Measurements from ENCODE around the gene CRAT.

CRAT gene

GRCh38 chr9:129111528-129112151 lies 1.0 kb upstream of the CRAT start:
- DNase-seq (ENCODE audit: low read depth, low spot score) = peak; percentile 56

- no peak for DNase-seq (ENCODE audit: low read depth, low spot score)
These were observed 447 bp downstream of the CRAT start for GRCh38 chr9:129109952-129110739.

GRCh38 chr9:129109537-129109903 lies 1.1 kb downstream of the CRAT start:
- DNase-seq (ENCODE audit: low read depth, low spot score) = peak; percentile 42

GRCh38 chr9:129108805-129109536 lies 1.6 kb downstream of the CRAT start:
- no peak for DNase-seq (ENCODE audit: low read depth, low spot score)

GRCh38 chr9:129108083-129108804 lies 2.3 kb downstream of the CRAT start:
- no peak for DNase-seq (ENCODE audit: low read depth, low spot score)

GRCh38 chr9:129107651-129108050 lies 2.9 kb downstream of the CRAT start:
- no peak for DNase-seq (ENCODE audit: low read depth, low spot score)

GRCh38 chr9:129105857-129106694 lies 4.5 kb downstream of the CRAT start:
- DNase-seq (ENCODE audit: low read depth, low spot score) = no peak

- DNase-seq (ENCODE audit: low read depth, low spot score) = no peak
These were observed 6.5 kb downstream of the CRAT start for GRCh38 chr9:129104051-129104450.

- no peak for DNase-seq (ENCODE audit: low read depth, low spot score)
These were observed 7.0 kb downstream of the CRAT start for GRCh38 chr9:129103595-129103965.

- peak; percentile 79 for DNase-seq (ENCODE audit: low read depth, low spot score)
These were observed 7.6 kb downstream of the CRAT start for GRCh38 chr9:129102791-129103594.

GRCh38 chr9:129102095-129102525 lies 8.5 kb downstream of the CRAT start:
- no peak for DNase-seq (ENCODE audit: low read depth, low spot score)

- no peak for DNase-seq (ENCODE audit: low read depth, low spot score)
These were observed 9.3 kb downstream of the CRAT start for GRCh38 chr9:129101279-129101678.

- DNase-seq (ENCODE audit: low read depth, low spot score) = peak; percentile 49
These were observed 10.0 kb downstream of the CRAT start for GRCh38 chr9:129100383-129101169.

GRCh38 chr9:129098328-129098727 lies 12.3 kb downstream of the CRAT start:
- no peak for DNase-seq (ENCODE audit: low read depth, low spot score)

- no peak for DNase-seq (ENCODE audit: low read depth, low spot score)
These were observed 12.8 kb downstream of the CRAT start for GRCh38 chr9:129097671-129098306.

- DNase-seq (ENCODE audit: low read depth, low spot score) = no peak
These were observed 14.7 kb downstream of the CRAT start for GRCh38 chr9:129095908-129096307.

GRCh38 chr9:129095170-129095667 lies 15.4 kb downstream of the CRAT start:
- DNase-seq (ENCODE audit: low read depth, low spot score) = no peak

GRCh38 chr9:129094387-129095169 lies 16.0 kb downstream of the CRAT start:
- no peak for DNase-seq (ENCODE audit: low read depth, low spot score)

All from ELF-1 (cell line).